Erythroblast (primary cell): ENCODE data around the gene LRRC28.

Experiments used
- GATA1 ChIP-seq: IDR thresholded peaks from 2 replicates; pipeline ENCODE4 v1.6.1; 2011; ENCODE audit warnings: low read depth, mild to moderate bottlenecking, control low read depth, low read length, moderate library complexity
- POLR2A ChIP-seq: IDR thresholded peaks from 2 replicates; pipeline ENCODE4 v1.6.1; 2011; ENCODE audit warnings: mild to moderate bottlenecking, low read length

DNA sequence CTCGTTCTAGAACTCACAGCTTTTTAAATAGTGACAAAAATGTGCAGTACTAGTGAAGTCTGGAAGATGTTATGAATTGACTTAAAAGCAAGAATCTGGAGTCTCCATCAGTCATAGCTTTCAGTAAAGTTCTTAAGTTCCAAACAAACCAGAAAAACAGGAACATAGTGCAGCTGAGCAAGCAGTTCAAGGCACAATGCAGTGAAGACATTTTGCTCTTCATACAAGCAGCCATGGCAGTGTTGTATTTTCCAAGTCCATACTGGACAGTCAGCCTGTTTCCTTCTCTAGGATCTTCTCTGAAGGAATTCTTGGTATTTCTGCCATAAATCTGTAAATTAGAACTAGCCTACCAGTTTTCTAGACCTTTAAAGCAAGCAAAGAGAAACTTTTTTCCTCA lies 90.5 kb downstream of the LRRC28 start:
- TF ChIP-seq POLR2A (no peak), GATA1 (no peak)
